T-helper 2 cell treated with Interferon-gamma antibody and Interleukin-4, amounts not matched to agents 5 μg/mL and 100 μg/mL, for 36 hours (primary cell): ENCODE measurements around the gene CHST3.
A peak's percentile ranks its signal among the peaks of the same experiment; 100 is the strongest.
"Not testable (repeated sequence)": the region's sequence is repeated elsewhere in the genome, so short reads cannot be mapped to it uniquely, and the experiment has no call there.

ENCODE experiments used
- DNase-seq: peaks from one replicate; pipeline ENCODE4 v3.0.0; 2021; ENCODE audit warnings: low spot score
- H3K27ac Mint-ChIP-seq: one replicate; pipeline ENCODE4 v1.8.0; 2021; ENCODE audit warnings: mild to moderate bottlenecking, mixed read lengths
- H3K27me3 Mint-ChIP-seq: one replicate; pipeline ENCODE4 v1.8.0; 2021; ENCODE audit warnings: low read depth, mixed read lengths
- H3K36me3 Mint-ChIP-seq: one replicate; pipeline ENCODE4 v1.8.0; 2021; ENCODE audit warnings: low read depth, mixed read lengths
- H3K4me1 Mint-ChIP-seq: one replicate; pipeline ENCODE4 v1.8.0; 2021; ENCODE audit warnings: low read depth, mixed read lengths
- H3K4me3 Mint-ChIP-seq: one replicate; pipeline ENCODE4 v1.8.0; 2022; ENCODE audit warnings: mild to moderate bottlenecking, moderate library complexity, mixed read lengths
- H3K9me3 Mint-ChIP-seq: one replicate; pipeline ENCODE4 v1.8.0; 2021; ENCODE audit warnings: mixed read lengths

CHST3 gene

GRCh38 chr10:71982269-71983178, 18.3 kb downstream of the CHST3 start:
- Mint-ChIP-seq H3K36me3 (no peaks in the 10 kb centered on the region), H3K4me1 (peaks cover 12% of the 10 kb centered on the region), H3K27me3 (no peaks in the 10 kb centered on the region), H3K9me3 (no peaks in the 10 kb centered on the region), H3K27ac (no peak overlapping the region), H3K4me3 (no peak overlapping the region)
- DNase-seq, result no peak

- DNase-seq, result no peak
- no peak overlapping the region for H3K27ac Mint-ChIP-seq
Measured at GRCh38 chr10:71984126-71984808, 20.1 kb downstream of the CHST3 start.

GRCh38 chr10:71984809-71985388, 20.7 kb downstream of the CHST3 start:
- H3K27ac Mint-ChIP-seq, result peak overlapping the region; percentile 11
- no peaks in the 10 kb centered on the region for H3K36me3 Mint-ChIP-seq

More at GRCh38 chr10:71984126-71984808, 20.1 kb downstream of the CHST3 start:
- Mint-ChIP-seq H3K27me3 (no peaks in the 10 kb centered on the region), H3K9me3 (no peaks in the 10 kb centered on the region), H3K4me1 (peaks cover 12% of the 10 kb centered on the region), H3K4me3 (no peak overlapping the region), H3K36me3 (no peaks in the 10 kb centered on the region)

GRCh38 chr10:71985542-71986250, 21.5 kb downstream of the CHST3 start:
- H3K27me3 Mint-ChIP-seq, result no peaks in the 10 kb centered on the region
- H3K36me3 Mint-ChIP-seq, result no peaks in the 10 kb centered on the region
- H3K4me3 Mint-ChIP-seq, result no peak overlapping the region
- H3K4me1 Mint-ChIP-seq, result peaks cover 12% of the 10 kb centered on the region
- no peak for DNase-seq
- no peaks in the 10 kb centered on the region for H3K9me3 Mint-ChIP-seq
- peak overlapping the region; percentile 0 for H3K27ac Mint-ChIP-seq

More at GRCh38 chr10:71984809-71985388, 20.7 kb downstream of the CHST3 start:
- no peak for DNase-seq
- no peaks in the 10 kb centered on the region for H3K27me3 Mint-ChIP-seq
- no peak overlapping the region for H3K4me3 Mint-ChIP-seq
- H3K4me1 Mint-ChIP-seq, result peaks cover 12% of the 10 kb centered on the region
- no peaks in the 10 kb centered on the region for H3K9me3 Mint-ChIP-seq

GRCh38 chr10:71988895-71989294, 24.7 kb downstream of the CHST3 start:
- not testable (repeated sequence) for DNase-seq, H3K36me3 Mint-ChIP-seq, H3K4me3 Mint-ChIP-seq, H3K27ac Mint-ChIP-seq, H3K27me3 Mint-ChIP-seq, H3K9me3 Mint-ChIP-seq
- peaks cover 12% of the 10 kb centered on the region for H3K4me1 Mint-ChIP-seq

- Mint-ChIP-seq H3K4me3 (no peak overlapping the region), H3K9me3 (no peaks in the 10 kb centered on the region), H3K36me3 (no peaks in the 10 kb centered on the region), H3K4me1 (peaks cover 8% of the 10 kb centered on the region), H3K27me3 (no peaks in the 10 kb centered on the region), H3K27ac (no peak overlapping the region)
- DNase-seq, result no peak
Measured at GRCh38 chr10:71989661-71990454, 25.7 kb downstream of the CHST3 start.

GRCh38 chr10:71990706-71991269, 26.6 kb downstream of the CHST3 start:
- no peaks in the 10 kb centered on the region for H3K27me3 Mint-ChIP-seq
- H3K9me3 Mint-ChIP-seq, result no peaks in the 10 kb centered on the region

GRCh38 chr10:71995449-71995848, 31.3 kb downstream of the CHST3 start:
- Mint-ChIP-seq H3K27me3 (no peaks in the 10 kb centered on the region), H3K4me3 (no peak overlapping the region), H3K4me1 (no peaks in the 10 kb centered on the region), H3K9me3 (no peaks in the 10 kb centered on the region), H3K27ac (no peak overlapping the region), H3K36me3 (no peaks in the 10 kb centered on the region)
- DNase-seq, result no peak

More at GRCh38 chr10:71990706-71991269, 26.6 kb downstream of the CHST3 start:
- Mint-ChIP-seq H3K36me3 (no peaks in the 10 kb centered on the region), H3K4me1 (no peaks in the 10 kb centered on the region), H3K27ac (no peak overlapping the region), H3K4me3 (no peak overlapping the region)
- DNase-seq, result no peak

GRCh38 chr10:71995887-71996575, 31.8 kb downstream of the CHST3 start:
- H3K9me3 Mint-ChIP-seq, result no peaks in the 10 kb centered on the region
- no peak overlapping the region for H3K27ac Mint-ChIP-seq
- no peaks in the 10 kb centered on the region for H3K4me1 Mint-ChIP-seq
- H3K4me3 Mint-ChIP-seq, result no peak overlapping the region
- H3K27me3 Mint-ChIP-seq, result no peaks in the 10 kb centered on the region
- no peaks in the 10 kb centered on the region for H3K36me3 Mint-ChIP-seq
- DNase-seq, result no peak

- H3K27me3 Mint-ChIP-seq, result no peaks in the 10 kb centered on the region
- DNase-seq, result no peak
- no peaks in the 10 kb centered on the region for H3K4me1 Mint-ChIP-seq
- H3K36me3 Mint-ChIP-seq, result no peaks in the 10 kb centered on the region
- H3K27ac Mint-ChIP-seq, result no peak overlapping the region
- no peaks in the 10 kb centered on the region for H3K9me3 Mint-ChIP-seq
- no peak overlapping the region for H3K4me3 Mint-ChIP-seq
Measured at GRCh38 chr10:71996592-71997371, 32.6 kb downstream of the CHST3 start.

GRCh38 chr10:71998119-71998839, 34.1 kb downstream of the CHST3 start:
- H3K9me3 Mint-ChIP-seq, result no peaks in the 10 kb centered on the region
- DNase-seq, result no peak
- no peaks in the 10 kb centered on the region for H3K4me1 Mint-ChIP-seq
- no peak overlapping the region for H3K4me3 Mint-ChIP-seq
- no peak overlapping the region for H3K27ac Mint-ChIP-seq
- no peaks in the 10 kb centered on the region for H3K36me3 Mint-ChIP-seq
- H3K27me3 Mint-ChIP-seq, result no peaks in the 10 kb centered on the region
